ENCODE data around the gene EXOC3.
"Not testable (repeated sequence)": the region's sequence is repeated elsewhere in the genome, so short reads cannot be mapped to it uniquely, and the experiment has no call there.

Gene EXOC3

DNA sequence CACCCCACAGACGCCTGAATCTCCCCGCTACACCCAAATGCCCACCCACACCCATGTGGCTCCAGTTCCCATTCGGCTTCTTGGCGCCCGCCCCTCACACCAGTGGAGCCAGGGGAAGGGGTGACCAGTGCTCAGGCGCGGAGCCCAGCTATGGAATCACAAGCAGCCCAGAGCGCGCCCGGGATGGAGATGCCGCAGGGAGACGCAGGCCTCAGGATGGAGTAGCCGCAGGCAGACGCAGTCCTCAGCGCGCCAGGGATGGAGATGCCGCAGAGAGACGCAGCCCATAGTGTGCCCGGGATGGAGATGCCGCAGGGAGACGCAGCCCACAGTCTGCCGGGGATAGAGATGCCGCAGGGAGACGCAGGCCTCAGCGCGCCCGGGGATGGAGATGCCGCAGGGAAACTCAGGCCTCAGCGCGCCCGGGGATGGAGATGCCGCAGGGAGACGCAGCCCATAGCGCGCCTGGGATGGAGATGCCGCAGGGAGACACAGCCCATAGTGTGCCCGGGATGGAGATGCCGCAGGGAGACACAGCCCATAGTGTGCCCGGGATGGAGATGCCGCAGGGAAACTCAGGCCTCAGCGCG lies 65.1 kb downstream of the EXOC3 start:
- DNase-seq = not testable (repeated sequence)

- no peak for DNase-seq
Observed at GRCh38 chr5:509611-510185, 66.7 kb downstream of the EXOC3 start.

DNA sequence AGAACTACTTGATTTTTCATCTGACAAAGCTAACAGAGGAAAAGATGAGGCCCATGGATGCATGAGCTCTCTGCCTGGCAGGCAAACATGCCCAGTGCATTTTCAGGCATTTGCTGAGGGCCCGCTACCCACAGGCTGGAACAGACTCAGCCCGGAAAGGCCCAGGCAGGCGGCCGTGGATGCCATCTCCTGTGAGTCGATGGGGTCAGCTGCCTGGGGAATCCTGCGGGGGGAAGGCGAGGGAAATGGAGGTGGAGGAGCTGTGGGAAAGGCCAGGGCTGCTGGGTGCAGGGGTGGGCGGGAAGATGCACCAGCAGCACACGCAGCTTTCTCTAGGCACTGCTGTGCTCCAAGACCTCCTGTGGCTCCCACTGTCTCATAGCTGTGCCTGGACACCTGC lies 67.5 kb downstream of the EXOC3 start:
- DNase-seq = no peak

DNA sequence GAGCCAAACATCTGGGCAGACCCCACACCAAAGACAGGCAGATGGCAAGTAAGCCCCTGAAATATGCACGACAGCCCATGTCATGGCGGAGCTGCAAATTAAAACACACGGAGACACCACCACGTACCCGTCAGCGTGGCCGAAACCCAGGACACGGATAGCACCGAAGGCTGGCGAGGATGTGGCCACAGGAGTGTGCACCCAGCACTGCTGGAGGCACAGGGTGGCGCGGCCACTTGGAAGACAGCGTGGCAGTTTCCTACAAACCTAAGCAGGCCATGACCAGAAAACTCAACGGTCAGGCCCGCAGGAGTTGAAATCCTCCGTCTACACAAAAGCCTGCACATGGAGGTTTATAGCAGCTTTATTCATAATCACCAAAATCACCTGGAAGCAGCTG lies 68.5 kb downstream of the EXOC3 start:
- no peak for DNase-seq

DNA sequence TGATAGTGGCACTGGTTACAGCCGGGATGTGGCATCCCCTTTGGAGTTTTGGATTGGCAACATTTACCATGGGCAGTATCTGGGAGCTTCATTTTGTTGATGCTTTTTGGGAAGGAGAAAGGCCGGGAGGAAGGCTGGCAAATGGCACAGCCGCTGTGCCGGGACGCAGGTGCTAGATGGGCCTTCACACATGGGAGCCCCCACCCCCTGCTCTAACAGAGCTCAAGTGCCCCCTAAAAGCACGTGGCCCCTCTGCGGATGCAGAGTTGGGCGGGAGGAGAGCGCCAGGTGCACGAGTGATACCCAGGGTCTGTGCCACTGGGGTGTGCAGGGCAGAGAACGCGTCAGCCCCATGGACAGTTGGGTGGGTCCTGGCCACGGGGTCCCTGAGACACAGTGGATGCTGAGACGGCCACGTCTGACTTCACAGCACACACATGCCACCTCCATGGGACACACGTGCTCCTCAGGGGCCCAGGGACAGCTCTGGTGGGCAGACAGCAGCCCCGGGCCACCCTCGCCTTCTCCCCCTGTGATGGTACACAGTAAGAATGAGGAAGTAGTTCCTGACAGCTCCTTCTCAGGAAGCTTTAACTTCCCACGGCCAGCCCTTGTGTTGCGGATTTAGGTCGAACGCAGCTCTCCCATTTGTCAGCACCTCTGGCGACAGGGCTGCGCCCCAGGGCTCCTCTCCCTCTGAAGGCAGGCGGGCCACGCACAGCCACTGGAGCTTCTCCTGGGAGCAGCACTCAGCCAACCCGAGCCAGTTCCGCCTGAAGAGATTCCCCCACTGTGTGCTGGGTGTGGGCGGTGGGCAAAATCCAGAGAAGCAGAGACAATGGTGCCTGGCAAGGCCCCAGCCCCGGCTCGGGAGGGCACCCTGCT lies 70.5 kb downstream of the EXOC3 start:
- no peak for DNase-seq

GRCh38 chr5:514101-514485 lies 71.1 kb downstream of the EXOC3 start:
- no peak for DNase-seq

DNA sequence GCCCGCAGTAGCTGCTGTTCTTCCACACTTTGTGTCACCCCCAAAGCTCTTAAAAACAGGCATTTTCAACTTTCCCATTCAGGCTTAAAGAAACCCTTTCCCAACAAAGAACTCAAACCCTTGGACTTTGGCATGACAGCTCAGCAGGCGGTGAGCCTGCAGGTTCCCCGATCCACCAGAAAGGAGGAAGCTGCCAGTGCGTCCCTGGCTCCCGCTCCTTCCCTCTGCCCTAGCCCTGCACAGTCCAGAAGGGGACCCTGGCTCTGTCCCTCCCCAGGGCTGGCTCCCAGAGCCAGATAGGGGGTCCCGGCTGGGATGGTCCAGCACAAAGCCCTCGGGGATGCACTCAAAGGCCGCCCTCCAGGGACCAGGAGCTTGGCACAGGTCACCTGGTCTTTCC lies 71.7 kb downstream of the EXOC3 start:
- no peak for DNase-seq

DNA sequence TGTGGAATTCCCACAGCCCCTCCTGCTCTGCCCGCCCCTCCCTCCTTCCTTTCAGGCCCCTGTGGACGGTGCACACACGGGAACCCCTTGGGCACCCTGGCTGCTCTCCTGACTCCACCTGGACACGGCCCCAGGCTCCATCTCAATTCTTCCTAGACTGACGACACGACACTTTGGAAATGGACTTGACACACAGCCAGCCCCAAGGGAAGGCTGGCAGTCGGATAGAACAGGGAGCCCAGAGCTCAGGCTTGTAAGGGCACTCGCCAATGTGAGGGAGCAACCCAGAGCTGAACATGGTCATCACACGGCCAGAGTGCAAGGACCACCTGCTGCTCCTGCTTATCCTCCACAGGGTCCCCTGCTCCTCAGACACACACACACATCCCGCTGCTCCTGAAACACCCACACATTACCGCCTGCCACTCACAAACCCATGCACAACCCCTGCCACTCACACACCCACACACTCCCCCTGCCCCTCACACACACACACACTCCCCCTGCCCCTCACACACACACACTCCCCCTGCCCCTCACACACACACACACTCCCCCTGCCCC lies 72.4 kb downstream of the EXOC3 start:
- DNase-seq = no peak

- DNase-seq = no peak
Observed at GRCh38 chr5:516338-516925, 73.5 kb downstream of the EXOC3 start.
